Measurements from ENCODE around the gene SRPRB. TPM values are rescaled to one million over a fixed set of nuclear protein-coding genes. Genes with fewer than 3 reads are reported as not detected.

The SRPRB gene
- total RNA-seq, 1 experiment from 2014 or later: 113 TPM

DNA sequence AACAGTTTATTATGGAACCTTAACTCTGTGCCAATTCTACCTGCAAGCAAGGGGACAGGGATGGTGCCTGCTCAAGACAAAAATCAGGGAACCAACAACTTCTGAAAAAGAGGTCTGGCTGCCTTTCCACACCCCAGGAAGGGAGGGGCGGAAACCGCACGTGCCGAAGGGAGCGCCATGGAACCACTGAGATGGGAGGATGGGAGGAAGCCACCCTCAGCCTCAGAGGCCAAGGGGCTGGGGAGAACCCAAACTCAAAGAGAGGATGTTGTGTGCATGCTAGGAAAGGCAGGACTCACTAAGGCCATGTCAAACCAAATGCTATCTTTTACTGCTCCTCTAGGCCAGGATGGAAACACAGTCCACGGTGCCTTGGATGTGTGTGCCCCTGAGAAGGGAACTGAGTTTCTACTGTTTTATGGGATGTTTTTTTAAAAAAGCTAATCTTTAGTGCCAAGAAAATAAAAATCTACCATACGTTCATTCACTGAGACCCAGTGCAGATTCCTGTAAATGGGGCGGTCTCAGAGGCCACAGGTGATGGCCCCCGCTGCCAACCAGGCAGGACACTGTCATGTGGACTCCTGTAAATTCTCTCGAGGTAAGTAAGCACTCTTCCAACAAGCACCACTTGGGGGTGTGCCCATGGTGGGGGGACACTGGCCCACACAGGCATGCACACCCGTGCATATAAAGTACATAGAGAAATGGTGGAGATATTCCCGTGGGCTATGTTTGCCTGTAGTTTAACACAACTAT is 20.5 kb downstream of the SRPRB start:
- Mint-ChIP-seq H3K4me1 (ENCODE audit: low read depth, unreplicated experiment) (peaks cover 8% of the 10 kb centered on the region), H3K27ac (ENCODE audit: unreplicated experiment) (no peak overlapping the region), H3K27me3 (ENCODE audit: unreplicated experiment) (peaks cover 21% of the 10 kb centered on the region), H3K9me3 (ENCODE audit: low read depth, unreplicated experiment) (no peaks in the 10 kb centered on the region), H3K4me3 (ENCODE audit: low read depth, unreplicated experiment) (no peak overlapping the region), H3K36me3 (ENCODE audit: insufficient read depth, unreplicated experiment) (peaks cover 11% of the 10 kb centered on the region)
- CTCF ChIA-PET: no interaction called here
- DNase-seq: no peak
- TF ChIP-seq CTCF (IDR thresholded peaks at IDR 0.05; ENCODE audit: unreplicated experiment): no peak
- no TSS peak for BruUV-seq (replicated peaks)
- intact Hi-C loops (cut with micrococcal nuclease; ENCODE audit: unreplicated experiment): no loop called here

DNA sequence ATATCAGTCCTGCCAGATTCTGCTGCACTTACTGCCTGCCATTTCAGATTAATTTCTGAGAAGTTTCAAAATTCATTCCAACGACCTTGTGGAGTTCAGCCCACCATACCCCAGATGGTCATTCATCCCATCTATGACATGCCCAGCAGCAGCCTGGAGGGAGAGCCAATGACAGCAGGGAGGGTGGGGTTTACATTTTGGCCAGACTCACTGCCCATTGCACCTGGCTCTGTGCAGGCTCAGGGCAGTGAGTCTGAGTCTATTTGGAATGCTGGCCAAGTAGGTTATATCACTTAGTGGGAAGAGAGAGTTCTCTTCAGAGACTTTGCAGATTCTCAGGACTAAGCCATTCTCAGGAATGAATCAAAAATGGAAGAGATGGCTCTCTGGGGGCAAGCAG is 21.5 kb downstream of the SRPRB start:
- DNase-seq: no peak
- Mint-ChIP-seq H3K4me3 (ENCODE audit: low read depth, unreplicated experiment) (no peak overlapping the region), H3K27me3 (ENCODE audit: unreplicated experiment) (peaks cover 21% of the 10 kb centered on the region), H3K9me3 (ENCODE audit: low read depth, unreplicated experiment) (no peaks in the 10 kb centered on the region), H3K27ac (ENCODE audit: unreplicated experiment) (no peak overlapping the region), H3K4me1 (ENCODE audit: low read depth, unreplicated experiment) (peaks cover under 1% of the 10 kb centered on the region), H3K36me3 (ENCODE audit: insufficient read depth, unreplicated experiment) (peaks cover 5% of the 10 kb centered on the region)
- intact Hi-C loops (cut with micrococcal nuclease; ENCODE audit: unreplicated experiment): no loop called here
- CTCF ChIA-PET: interaction anchor here (0.6 kb wide), 1 partner anchor 14 kb away, joined by 4 read pairs; no protein-coding TSS in a partner anchor
- no TSS peak for BruUV-seq (replicated peaks)
- no peak for TF ChIP-seq CTCF (IDR thresholded peaks at IDR 0.05; ENCODE audit: unreplicated experiment)

DNA sequence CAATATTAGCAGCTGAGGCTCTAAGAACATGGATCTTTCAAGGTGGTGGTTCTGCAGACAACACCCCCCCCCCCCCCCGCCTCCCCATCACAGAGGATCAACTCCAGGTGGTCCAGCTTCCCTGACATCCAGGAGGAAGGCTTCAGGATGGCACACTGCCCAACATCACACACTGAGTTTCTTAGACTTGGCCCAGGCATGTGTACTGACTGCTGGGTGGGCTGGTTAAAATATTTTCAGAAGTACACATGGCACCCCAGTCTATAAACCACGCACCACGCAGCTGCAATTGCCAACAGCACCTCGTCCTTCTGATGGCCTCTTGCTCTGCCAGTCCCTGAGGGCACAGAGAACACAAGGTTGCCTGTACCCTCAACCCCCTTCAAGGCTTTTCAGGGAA is 22.1 kb downstream of the SRPRB start:
- no TSS peak for BruUV-seq (replicated peaks)
- H3K4me3 Mint-ChIP-seq (ENCODE audit: low read depth, unreplicated experiment): no peak overlapping the region
- DNase-seq: no peak
- no peaks in the 10 kb centered on the region for H3K4me1 Mint-ChIP-seq (ENCODE audit: low read depth, unreplicated experiment)
- H3K27ac Mint-ChIP-seq (ENCODE audit: unreplicated experiment): no peak overlapping the region
- CTCF ChIA-PET: no interaction called here
- intact Hi-C loops (cut with micrococcal nuclease; ENCODE audit: unreplicated experiment): no loop called here
- H3K36me3 Mint-ChIP-seq (ENCODE audit: insufficient read depth, unreplicated experiment): peaks cover 5% of the 10 kb centered on the region
- peaks cover 21% of the 10 kb centered on the region for H3K27me3 Mint-ChIP-seq (ENCODE audit: unreplicated experiment)
- no peaks in the 10 kb centered on the region for H3K9me3 Mint-ChIP-seq (ENCODE audit: low read depth, unreplicated experiment)
- TF ChIP-seq CTCF (IDR thresholded peaks at IDR 0.05; ENCODE audit: unreplicated experiment): no peak

GRCh38 chr3:133828576-133829309 is 23.1 kb downstream of the SRPRB start:
- TF ChIP-seq CTCF (IDR thresholded peaks at IDR 0.05; ENCODE audit: unreplicated experiment): no peak
- CTCF ChIA-PET: interaction anchor here (0.5 to 0.7 kb wide), 2 partner anchors 9 to 28 kb away, joined by 4 to 5 read pairs; no protein-coding TSS in a partner anchor
- intact Hi-C loops (cut with micrococcal nuclease; ENCODE audit: unreplicated experiment): no loop called here

More at GRCh38 chr3:133828576-133829309, 23.1 kb downstream of the SRPRB start:
- Mint-ChIP-seq H3K4me3 (ENCODE audit: low read depth, unreplicated experiment) (no peak overlapping the region), H3K27ac (ENCODE audit: unreplicated experiment) (no peak overlapping the region), H3K27me3 (ENCODE audit: unreplicated experiment) (peaks cover 21% of the 10 kb centered on the region), H3K4me1 (ENCODE audit: low read depth, unreplicated experiment) (no peaks in the 10 kb centered on the region), H3K36me3 (ENCODE audit: insufficient read depth, unreplicated experiment) (no peaks in the 10 kb centered on the region), H3K9me3 (ENCODE audit: low read depth, unreplicated experiment) (no peaks in the 10 kb centered on the region)
- no TSS peak for BruUV-seq (replicated peaks)
- DNase-seq: no peak
